Muscle layer of duodenum (tissue), 2 donors: ENCODE data around the gene GNLY.

Experiments
- H3K27ac ChIP-seq: one replicate; pipeline ENCODE4 v1.7.0; 2013; ENCODE audit warnings: mild to moderate bottlenecking, low read length
- H3K27me3 ChIP-seq: one replicate; pipeline ENCODE4 v1.7.0; 2013; ENCODE audit warnings: low read depth, mild to moderate bottlenecking, control low read depth, low read length
- H3K36me3 ChIP-seq, 2 donors: one replicate each; pipeline ENCODE4 v1.7.0; 2013; ENCODE audit warnings: low read length in 2 of 2, control low read depth in 1 of 2, mild to moderate bottlenecking in 1 of 2; ENCODE audit not compliant: insufficient read depth in 2 of 2, control insufficient read depth in 1 of 2
- H3K4me1 ChIP-seq, 2 donors: one replicate each; pipeline ENCODE4 v1.7.0; 2013; ENCODE audit warnings: low read length in 2 of 2, mild to moderate bottlenecking in 2 of 2, control low read depth in 1 of 2, moderate library complexity in 1 of 2; ENCODE audit not compliant: insufficient read depth in 2 of 2, control insufficient read depth in 1 of 2
- H3K4me3 ChIP-seq, 2 donors: one replicate each; pipeline ENCODE4 v1.7.0; 2013; ENCODE audit warnings: low read length in 2 of 2, low read depth in 1 of 2, mild to moderate bottlenecking in 1 of 2
- H3K9me3 ChIP-seq, 2 donors: one replicate each; pipeline ENCODE4 v1.7.0; 2013; ENCODE audit warnings: low read length in 2 of 2, control low read depth in 1 of 2, mild to moderate bottlenecking in 1 of 2; ENCODE audit not compliant: control insufficient read depth in 1 of 2
- donor health status: healthy.

Gene GNLY

GRCh38 chr2:85732467-85733120 is 38.4 kb downstream of the GNLY start:
- H3K27ac ChIP-seq: no peak overlapping the region

GRCh38 chr2:85733121-85733960 is 39.2 kb downstream of the GNLY start:
- Histone ChIP-seq H3K4me3 (no peak overlapping the region), H3K4me1 (peaks cover 3 to 19% of the 10 kb centered on the region in 2 donors), H3K27ac (no peak overlapping the region), H3K9me3 (no peaks in the 10 kb centered on the region), H3K27me3 (no peaks in the 10 kb centered on the region), H3K36me3 (no peaks in the 10 kb centered on the region)

More at GRCh38 chr2:85732467-85733120, 38.4 kb downstream of the GNLY start:
- H3K36me3 ChIP-seq: no peaks in the 10 kb centered on the region
- no peaks in the 10 kb centered on the region for H3K27me3 ChIP-seq
- H3K4me1 ChIP-seq: peaks cover 3 to 21% of the 10 kb centered on the region in 2 donors
- no peak overlapping the region for H3K4me3 ChIP-seq
- no peaks in the 10 kb centered on the region for H3K9me3 ChIP-seq

- H3K9me3 ChIP-seq: no peaks in the 10 kb centered on the region
- H3K4me3 ChIP-seq: no peak overlapping the region
- no peak overlapping the region for H3K27ac ChIP-seq
- peaks cover 0 to 13% of the 10 kb centered on the region in 2 donors for H3K4me1 ChIP-seq
- H3K27me3 ChIP-seq: no peaks in the 10 kb centered on the region
- H3K36me3 ChIP-seq: no peaks in the 10 kb centered on the region
Measured at GRCh38 chr2:85734015-85734414, 39.9 kb downstream of the GNLY start.

- no peaks in the 10 kb centered on the region for H3K27me3 ChIP-seq
- no peak overlapping the region for H3K27ac ChIP-seq
- H3K4me3 ChIP-seq: no peak overlapping the region
- no peaks in the 10 kb centered on the region for H3K9me3 ChIP-seq
- peaks cover 0 to 8% of the 10 kb centered on the region in 2 donors for H3K4me1 ChIP-seq
- no peaks in the 10 kb centered on the region for H3K36me3 ChIP-seq
Measured at GRCh38 chr2:85734942-85735608, 40.9 kb downstream of the GNLY start.

- Histone ChIP-seq H3K27me3 (no peaks in the 10 kb centered on the region), H3K36me3 (no peaks in the 10 kb centered on the region), H3K4me3 (no peak overlapping the region), H3K27ac (no peak overlapping the region), H3K9me3 (no peaks in the 10 kb centered on the region), H3K4me1 (peaks cover 0 to 8% of the 10 kb centered on the region in 2 donors)
Measured at GRCh38 chr2:85735691-85736090, 41.5 kb downstream of the GNLY start.

- Histone ChIP-seq H3K27ac (no peak overlapping the region), H3K4me1 (peaks cover 0 to 15% of the 10 kb centered on the region in 2 donors)
Measured at GRCh38 chr2:85736456-85737355, 42.5 kb downstream of the GNLY start.

GRCh38 chr2:85737481-85737880 is 43.3 kb downstream of the GNLY start:
- peaks cover 4 to 23% of the 10 kb centered on the region in 2 donors for H3K4me1 ChIP-seq
- no peak overlapping the region for H3K4me3 ChIP-seq
- H3K27ac ChIP-seq: peak overlapping the region; percentile 67
- no peaks in the 10 kb centered on the region for H3K36me3 ChIP-seq
- H3K27me3 ChIP-seq: no peaks in the 10 kb centered on the region
- no peaks in the 10 kb centered on the region for H3K9me3 ChIP-seq

More at GRCh38 chr2:85736456-85737355, 42.5 kb downstream of the GNLY start:
- H3K27me3 ChIP-seq: no peaks in the 10 kb centered on the region
- no peaks in the 10 kb centered on the region for H3K36me3 ChIP-seq
- H3K4me3 ChIP-seq: no peak overlapping the region
- no peaks in the 10 kb centered on the region for H3K9me3 ChIP-seq

- peaks cover 8 to 28% of the 10 kb centered on the region in 2 donors for H3K4me1 ChIP-seq
Measured at GRCh38 chr2:85737961-85738360, 43.8 kb downstream of the GNLY start.

GRCh38 chr2:85740193-85740592 is 46.0 kb downstream of the GNLY start:
- no peaks in the 10 kb centered on the region for H3K9me3 ChIP-seq
- no peaks in the 10 kb centered on the region for H3K36me3 ChIP-seq
- no peak overlapping the region for H3K27ac ChIP-seq
- H3K4me1 ChIP-seq: peaks cover 24 to 50% of the 10 kb centered on the region in 2 donors
- no peak overlapping the region for H3K4me3 ChIP-seq
- no peaks in the 10 kb centered on the region for H3K27me3 ChIP-seq

More at GRCh38 chr2:85737961-85738360, 43.8 kb downstream of the GNLY start:
- Histone ChIP-seq H3K36me3 (no peaks in the 10 kb centered on the region), H3K9me3 (no peaks in the 10 kb centered on the region), H3K27ac (peak overlapping the region; percentile 67), H3K27me3 (no peaks in the 10 kb centered on the region), H3K4me3 (no peak overlapping the region)

GRCh38 chr2:85741211-85741832 is 47.2 kb downstream of the GNLY start:
- no peaks in the 10 kb centered on the region for H3K9me3 ChIP-seq
- H3K4me1 ChIP-seq: peaks cover 29 to 61% of the 10 kb centered on the region in 2 donors
- H3K4me3 ChIP-seq: no peak overlapping the region
- H3K36me3 ChIP-seq: no peaks in the 10 kb centered on the region
- peak overlapping the region; percentile 72 for H3K27ac ChIP-seq
- H3K27me3 ChIP-seq: no peaks in the 10 kb centered on the region
